Measurements from ENCODE around the gene TAS2R41.

DNA sequence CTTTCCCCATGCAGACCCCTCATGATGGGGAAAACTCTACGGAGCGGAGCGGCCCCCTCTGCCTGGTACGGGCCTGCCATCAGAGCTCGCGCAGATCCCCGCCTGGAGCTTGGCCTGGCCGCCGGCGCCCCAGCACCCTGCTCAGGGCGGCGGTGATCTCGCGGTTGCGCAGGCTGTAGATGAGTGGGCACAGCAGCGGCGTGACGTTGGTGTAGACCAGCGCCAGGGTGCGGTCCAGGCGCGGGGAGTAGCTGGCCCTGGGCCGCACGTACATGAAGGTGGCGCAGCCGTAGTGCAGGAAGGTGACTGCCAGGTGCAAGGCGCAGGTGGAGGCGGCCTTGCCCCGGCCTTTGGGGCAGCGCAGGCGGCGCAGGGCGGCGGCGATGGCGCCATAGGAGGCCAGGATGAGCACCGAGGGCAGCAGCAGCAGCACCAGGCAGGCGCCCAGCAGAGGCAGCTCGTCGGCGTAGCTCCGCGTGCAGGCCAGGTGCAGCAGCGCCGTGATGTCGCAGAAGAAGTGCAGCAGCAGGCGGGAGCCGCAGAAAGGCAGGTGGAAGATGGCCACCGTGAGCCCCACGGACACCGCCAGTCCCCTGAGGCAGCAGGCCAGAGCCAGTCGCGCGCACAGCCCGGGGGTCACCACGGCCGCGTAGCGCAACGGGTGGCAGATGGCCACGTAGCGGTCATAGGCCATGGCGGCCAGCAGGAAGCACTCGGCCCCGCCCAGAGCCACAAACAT lies 33.4 kb downstream of the TAS2R41 start:
- TF ChIP-seq EZH2 (IDR thresholded peaks at IDR 0.05; ENCODE audit: low read length) (no peak), CTCF (optimal IDR thresholded peaks at IDR 0.05 in 1 of 3, IDR thresholded peaks at IDR 0.05 in 1 of 3, conservative IDR thresholded peaks at IDR 0.05 in 1 of 3; ENCODE audit: extremely low read depth in 1 of 3, insufficient read depth in 2 of 3, low read length in 3 of 3) (no peak)
